ENCODE measurements around the gene PTGFRN.

- no peak for TF ChIP-seq POLR2AphosphoS5 (IDR thresholded peaks at IDR 0.05; ENCODE audit: borderline replicate concordance, low read depth, low read length)
- TF ChIP-seq EZH2 (IDR thresholded peaks at IDR 0.05), result no peak
Observed at GRCh38 chr1:117017062-117017461, 107.3 kb downstream of the PTGFRN start.

Measured in SK-N-MC (cell line).